Endothelial cell of umbilical vein (primary cell): Measurements from ENCODE around the gene RNU6-9.

ENCODE experiments used
- CTCF ChIP-seq, 2 donors: IDR thresholded peaks; 1 replicate in 1 of 2; 2 replicates in 1 of 2; pipeline ENCODE4 v1.5.1; 2011; ENCODE audit warnings: low read length in 2 of 2, mild to moderate bottlenecking in 2 of 2, moderate library complexity in 2 of 2, control low read depth in 1 of 2, inconsistent platforms in 1 of 2, low read depth in 1 of 2; ENCODE audit not compliant: insufficient read depth in 1 of 2; ENCODE audit errors: extremely low read depth in 1 of 2
- EZH2 ChIP-seq: IDR thresholded peaks from 2 replicates; pipeline ENCODE4 v1.6.1; 2012; ENCODE audit warnings: borderline replicate concordance, low read depth, mild to moderate bottlenecking, moderate library complexity, low read length, inconsistent platforms; ENCODE audit not compliant: severe bottlenecking
- GATA2 ChIP-seq: IDR thresholded peaks from 2 replicates; pipeline ENCODE4 v1.7.0; 2011; ENCODE audit warnings: low read depth, mild to moderate bottlenecking, moderate library complexity, mixed read lengths, low read length; ENCODE audit not compliant: insufficient read length, insufficient read depth
- MYC ChIP-seq: IDR thresholded peaks from one replicate; pipeline ENCODE4 v1.6.1; 2011; ENCODE audit warnings: mild to moderate bottlenecking, low read depth, low read length
- POLR2A ChIP-seq: IDR thresholded peaks from 2 replicates; pipeline ENCODE4 v1.6.1; 2012; ENCODE audit warnings: low read depth, mild to moderate bottlenecking, control low read depth, low read length
- POLR2AphosphoS5 ChIP-seq: IDR thresholded peaks from 2 replicates; pipeline ENCODE4 v1.6.1; 2012; ENCODE audit warnings: low read depth, mild to moderate bottlenecking, control low read depth, low read length, moderate library complexity; ENCODE audit not compliant: insufficient read depth

DNA sequence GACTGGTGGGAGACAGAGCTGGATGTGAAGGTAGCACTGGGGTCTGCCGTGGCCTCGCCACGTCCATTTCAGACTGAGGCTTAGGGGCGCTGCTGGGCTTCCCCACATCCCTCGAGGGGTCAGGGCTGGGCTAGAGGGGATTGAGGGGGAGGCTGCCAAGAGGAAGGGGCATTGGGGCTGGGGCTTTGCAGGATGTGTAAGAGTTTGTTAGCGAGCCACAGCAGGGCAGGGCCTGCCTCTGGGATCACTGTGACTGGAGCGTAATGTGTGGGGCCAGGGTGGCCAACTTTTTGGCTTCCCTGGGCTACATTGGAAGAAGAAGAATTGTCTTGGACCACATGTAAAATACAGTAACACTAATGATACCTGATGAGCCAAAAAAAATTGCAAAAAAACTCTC is 46.6 kb downstream of the RNU6-9 start:
- no peak for TF ChIP-seq CTCF (IDR thresholded peaks at IDR 0.05; ENCODE audit: extremely low read depth in 1 of 2, insufficient read depth in 1 of 2, low read depth in 1 of 2, low read length in 2 of 2)
- no peak for TF ChIP-seq POLR2A
- TF ChIP-seq EZH2 = no peak
- no peak for TF ChIP-seq GATA2
- no peak for TF ChIP-seq POLR2AphosphoS5
- no peak for TF ChIP-seq MYC
